SU-DHL-6 (cell line): ENCODE results near the gene ACOX1.

ENCODE experiments used
- EZH2phosphoT487 ChIP-seq: fragments of 200-600 bp; sonication (generic), shearing (Covaris generic); conservative IDR thresholded peaks from 2 replicates; pipeline ENCODE4 v1.6.1; 2018; ENCODE audit warnings: mild to moderate bottlenecking, antibody characterized with exemption, low read length, moderate library complexity, mixed read lengths
- TF ChIP-seq, protein P1 (sequence below): fragments of 200-600 bp; sonication (generic); IDR thresholded peaks from one replicate; pipeline ENCODE4 v1.5.1; 2017; ENCODE audit warnings: antibody characterized with exemption, mild to moderate bottlenecking, low read length, moderate library complexity; ENCODE audit not compliant: insufficient read depth, poor library complexity, severe bottlenecking

DNA sequence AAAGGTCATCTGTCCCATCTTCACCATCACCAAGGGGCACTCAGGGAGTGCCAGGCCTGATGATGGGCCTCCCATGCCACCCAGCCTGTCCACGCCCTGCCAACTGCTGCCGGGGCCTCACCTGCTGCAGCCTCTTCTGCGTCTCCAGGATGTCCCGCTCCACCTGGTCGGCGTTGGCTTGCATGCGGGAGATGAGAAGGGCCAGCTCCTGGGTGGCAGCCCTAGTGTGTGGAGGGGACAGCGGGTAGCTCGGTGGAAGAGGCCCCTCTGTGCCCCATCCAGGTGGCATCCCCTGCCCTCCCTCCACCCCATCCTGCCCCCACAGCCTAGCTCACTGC is 44.9 kb upstream of the ACOX1 start:
- TF ChIP-seq, protein P1, sequence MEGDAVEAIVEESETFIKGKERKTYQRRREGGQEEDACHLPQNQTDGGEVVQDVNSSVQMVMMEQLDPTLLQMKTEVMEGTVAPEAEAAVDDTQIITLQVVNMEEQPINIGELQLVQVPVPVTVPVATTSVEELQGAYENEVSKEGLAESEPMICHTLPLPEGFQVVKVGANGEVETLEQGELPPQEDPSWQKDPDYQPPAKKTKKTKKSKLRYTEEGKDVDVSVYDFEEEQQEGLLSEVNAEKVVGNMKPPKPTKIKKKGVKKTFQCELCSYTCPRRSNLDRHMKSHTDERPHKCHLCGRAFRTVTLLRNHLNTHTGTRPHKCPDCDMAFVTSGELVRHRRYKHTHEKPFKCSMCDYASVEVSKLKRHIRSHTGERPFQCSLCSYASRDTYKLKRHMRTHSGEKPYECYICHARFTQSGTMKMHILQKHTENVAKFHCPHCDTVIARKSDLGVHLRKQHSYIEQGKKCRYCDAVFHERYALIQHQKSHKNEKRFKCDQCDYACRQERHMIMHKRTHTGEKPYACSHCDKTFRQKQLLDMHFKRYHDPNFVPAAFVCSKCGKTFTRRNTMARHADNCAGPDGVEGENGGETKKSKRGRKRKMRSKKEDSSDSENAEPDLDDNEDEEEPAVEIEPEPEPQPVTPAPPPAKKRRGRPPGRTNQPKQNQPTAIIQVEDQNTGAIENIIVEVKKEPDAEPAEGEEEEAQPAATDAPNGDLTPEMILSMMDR = no peak
- no peak for TF ChIP-seq EZH2phosphoT487
